K562 (cell line): ENCODE results near the gene CNN3. TPM values are rescaled to one million over a fixed set of nuclear protein-coding genes. Genes with fewer than 3 reads are reported as not detected.

Experiments used
- ATAC-seq: fragments of 200-7000 bp; cut with Tn5 transposase; 3 replicates; pipeline ENCODE4 v1.9.1; 2020; ENCODE audit warnings: moderate library complexity
- BruUV-seq: library from RNA; stranded (reverse); fragments of 400-500 nt; replicated peaks from 2 replicates; lab custom pipeline; 2021; lab: Mats Ljungman, UMichigan
- CTCF ChIA-PET: fragments of 300-600 bp; formaldehyde crosslinking; extraction: SDS; loops from one replicate; lab custom pipeline; 2021; ENCODE audit warnings: low intra/inter-chr PET ratio; lab: Yijun Ruan, JAX
- POLR2A ChIA-PET: fragments of 300-600, 350-650 bp; sonication (Branson Sonifier 250); formaldehyde crosslinking; extraction: SDS; loops from one replicate; lab custom pipeline; 2021; ENCODE audit warnings: antibody characterized with exemption, inconsistent platforms; lab: Yijun Ruan, JAX
- DNase-seq, 4 experiments: peaks; one replicate each; pipeline versions ENCODE4 v3.0.0 to v3.0.0-alpha.2; 2011 to 2018; ENCODE audit warnings: low spot score in 3 of 4, mixed read lengths in 3 of 4; ENCODE audit errors: extremely low read depth in 1 of 4
- FAIRE-seq: peaks from 2 replicates; lab custom pipeline; 2011; peaks lifted over from hg19 to GRCh38; lab: Jason Lieb, UNC
- H2AFZ ChIP-seq: 2 replicates; pipeline ENCODE4 v1.6.0; 2011; ENCODE audit warnings: low read depth, low read length, control low read depth, inconsistent platforms
- H3K27ac ChIP-seq: fragments of 200-600 bp; 3 replicates; pipeline ENCODE4 v1.8.0; 2011; ENCODE audit warnings: low read depth, mild to moderate bottlenecking, control low read depth, inconsistent platforms, low read length, moderate library complexity, mixed read lengths; ENCODE audit errors: extremely low read depth
- H3K27me3 ChIP-seq, 2 experiments: fragments of 300-600 bp in 1 of 2; 2 replicates in 1 of 2; 3 replicates in 1 of 2; pipeline versions ENCODE4 v1.6.0 to v1.8.0; 2011; ENCODE audit warnings: inconsistent platforms in 2 of 2, low read length in 2 of 2, mild to moderate bottlenecking in 1 of 2, mixed read lengths in 1 of 2, moderate library complexity in 1 of 2; ENCODE audit not compliant: control insufficient read depth in 2 of 2, insufficient read depth in 2 of 2
- H3K36me3 ChIP-seq: fragments of 300-600 bp; 3 replicates; pipeline ENCODE4 v1.8.0; 2011; ENCODE audit warnings: mild to moderate bottlenecking, low read length, inconsistent platforms; ENCODE audit not compliant: control insufficient read depth, insufficient read depth
- H3K4me1 ChIP-seq, 2 experiments: fragments of 200-600 bp in 1 of 2; replicated peaks in 1 of 2; 2 replicates in 1 of 2; 3 replicates in 1 of 2; pipeline versions ENCODE4 v1.5.1 to v1.8.0; 2011; ENCODE audit warnings: inconsistent platforms in 2 of 2, low read length in 2 of 2, mild to moderate bottlenecking in 1 of 2, mixed read lengths in 1 of 2, moderate library complexity in 1 of 2; ENCODE audit not compliant: control insufficient read depth in 2 of 2, insufficient read depth in 2 of 2
- H3K4me2 ChIP-seq: 2 replicates; pipeline ENCODE4 v1.6.1; 2011; ENCODE audit warnings: low read length, control low read depth, inconsistent platforms, mixed read lengths; ENCODE audit not compliant: insufficient read depth
- H3K4me3 ChIP-seq: fragments of 200-600 bp; sonication (generic), shearing (Covaris generic); 2 replicates; pipeline ENCODE4 v1.5.1; 2016; ENCODE audit warnings: control low read depth, inconsistent platforms
- H3K79me2 ChIP-seq: fragments of 200-600 bp; 3 replicates; pipeline ENCODE4 v1.8.0; 2011; ENCODE audit warnings: low read length, inconsistent platforms; ENCODE audit not compliant: control insufficient read depth, insufficient read depth
- H3K9ac ChIP-seq, 2 experiments: 2 replicates each; pipeline versions ENCODE4 v1.6.0 to v1.6.1; 2011; ENCODE audit warnings: low read depth in 2 of 2, low read length in 2 of 2, control low read depth in 1 of 2, inconsistent platforms in 1 of 2, mild to moderate bottlenecking in 1 of 2, mixed read lengths in 1 of 2; ENCODE audit not compliant: insufficient read depth in 1 of 2
- H3K9me1 ChIP-seq: one replicate; pipeline ENCODE4 v1.6.0; 2011; ENCODE audit warnings: inconsistent platforms, mild to moderate bottlenecking, low read length, moderate library complexity; ENCODE audit not compliant: control insufficient read depth, insufficient read depth
- H3K9me3 ChIP-seq: replicated peaks from 2 replicates; pipeline ENCODE4 v1.5.1; 2011; ENCODE audit warnings: low read depth, low read length, inconsistent platforms; ENCODE audit not compliant: control insufficient read depth, insufficient read depth
- H4K20me1 ChIP-seq: replicated peaks from 2 replicates; pipeline ENCODE4 v1.6.1; 2011; ENCODE audit warnings: low read length, inconsistent platforms, mixed read lengths; ENCODE audit not compliant: control insufficient read depth, insufficient read depth
- GTF2E2 ChIP-seq: fragments of 200-800 bp; sonication (Bioruptor generic); IDR thresholded peaks from 2 replicates; pipeline ENCODE4 v1.6.1; 2016; ENCODE audit warnings: missing genetic modification characterization, missing compliant biosample characterization
- HOXB6 ChIP-seq: fragments of 250-450 bp; sonication (Bioruptor Pico); IDR thresholded peaks from 2 replicates; pipeline ENCODE4 v1.5.1; 2022; ENCODE audit warnings: mild to moderate bottlenecking, borderline replicate concordance
- MBD2 ChIP-seq: sonication (generic); IDR thresholded peaks from 2 replicates; pipeline ENCODE4 v1.6.1; 2016; ENCODE audit warnings: low read depth, borderline replicate concordance
- MTA2 ChIP-seq: fragments of 450-650 bp; IDR thresholded peaks from 2 replicates; pipeline ENCODE4 v1.6.1; 2016; ENCODE audit warnings: low read depth
- MTA3 ChIP-seq: fragments of 450-650 bp; formaldehyde crosslinking; IDR thresholded peaks from 2 replicates; pipeline ENCODE4 v1.6.1; 2017; ENCODE audit warnings: mild to moderate bottlenecking, borderline replicate concordance
- SLC30A9 ChIP-seq: fragments of 250-450 bp; sonication (Bioruptor Pico); IDR thresholded peaks from 2 replicates; pipeline ENCODE4 v1.8.0; 2022; ENCODE audit warnings: mild to moderate bottlenecking, moderate library complexity
- SRSF1 ChIP-seq: fragments of 200-400 bp; formaldehyde crosslinking; IDR thresholded peaks from 2 replicates; pipeline ENCODE4 v1.6.1; 2017; ENCODE audit warnings: mild to moderate bottlenecking, low read depth, low read length, moderate library complexity
- TEAD1 ChIP-seq, 2 experiments: fragments of 450-650 bp in 1 of 2; sonication (generic) in 1 of 2; formaldehyde crosslinking; IDR thresholded peaks; 2 replicates each; pipeline versions ENCODE4 v1.4.0 to v1.8.0; 2020 to 2022; ENCODE audit warnings: mild to moderate bottlenecking in 2 of 2, missing genetic modification reagents in 1 of 2
- THRAP3 ChIP-seq: fragments of 450-650 bp; IDR thresholded peaks from 2 replicates; pipeline ENCODE4 v1.6.1; 2016; ENCODE audit warnings: mild to moderate bottlenecking, inconsistent platforms, borderline replicate concordance
- YBX1 ChIP-seq: fragments of 450-650 bp; IDR thresholded peaks from 2 replicates; pipeline ENCODE4 v1.7.1; 2016; ENCODE audit warnings: mild to moderate bottlenecking
- ZNF146 ChIP-seq: IDR thresholded peaks from one replicate; pipeline ENCODE4 v1.6.1; 2018; ENCODE audit warnings: missing compliant biosample characterization; ENCODE audit not compliant: unreplicated experiment
- ZNF184 ChIP-seq: sonication (generic); formaldehyde crosslinking; IDR thresholded peaks from 2 replicates; pipeline ENCODE4 v1.5.0; 2020; ENCODE audit warnings: missing genetic modification reagents
- ZNF311 ChIP-seq: fragments of 250-450 bp; sonication (Bioruptor Pico); IDR thresholded peaks from 2 replicates; pipeline ENCODE4 v1.4.0; 2020; ENCODE audit warnings: mild to moderate bottlenecking, moderate library complexity
- ZNF354B ChIP-seq: fragments of 250-450 bp; sonication (Bioruptor Pico); IDR thresholded peaks from 2 replicates; pipeline ENCODE4 v1.4.0; 2020
- ZNF445 ChIP-seq: fragments of 250-450 bp; sonication (Bioruptor Pico); IDR thresholded peaks from 2 replicates; pipeline ENCODE4 v1.4.0; 2020; ENCODE audit warnings: low read depth, mild to moderate bottlenecking, moderate library complexity
- ZNF778 ChIP-seq: fragments of 450-650 bp; formaldehyde crosslinking; IDR thresholded peaks from 2 replicates; pipeline ENCODE4 v1.4.0; 2020; ENCODE audit warnings: mild to moderate bottlenecking, moderate library complexity
- WGBS: fragments of 100-300 bp; shearing (Covaris generic); methylation state at CpG from one replicate; pipeline ENCODE4 v1.1.6; 2016; ENCODE audit warnings: low coverage, mixed read lengths; ENCODE audit not compliant: insufficient coverage; ENCODE audit errors: missing lambda C conversion rate; 5-methylcytosine and 5-hydroxymethylcytosine counted together
- in situ Hi-C: fragments of 300-500 bp; cut with MboI; formaldehyde crosslinking; loops from 4 replicates; pipeline ENCODE4 v1.15.0; 2018; ENCODE audit warnings: inconsistent platforms, mixed read lengths
- intact Hi-C: fragments of 100-400 bp; cut with micrococcal nuclease; formaldehyde crosslinking; loops from 2 replicates; pipeline ENCODE4 v1.14.2; 2022
- polyA plus RNA-seq, 8 experiments: library from polyadenylated mRNA; depleted of rRNA in 4 of 8; stranded (reverse) in 5 of 8; unstranded in 3 of 8; fragments of >200 nt; fragmentation: Nextera tagmentation in 2 of 8; fragmentation: Illumina TruSeq in 1 of 8; extraction: Ambion mirVana in 2 of 8; extraction: Trizol in 1 of 8; gene quantifications; 2 replicates each; pipeline versions ENCODE4 v1.2.1 to v1.2.3, GENCODE V29; 2011 to 2014; ENCODE audit warnings: inconsistent platforms in 1 of 8, missing spikeins in 1 of 8
- total RNA-seq, 7 experiments: library from RNA; depleted of rRNA in 6 of 7; stranded (reverse); fragments of >200 nt in 6 of 7; fragmentation: Illumina TruSeq in 2 of 7; extraction: Trizol in 2 of 7; gene quantifications; 2 replicates each; pipeline versions ENCODE4 v1.2.1 to v1.2.3, GENCODE V29; 2011 to 2021; ENCODE audit warnings: low replicate concordance in 1 of 7
- TF ChIP-seq, protein P1 (sequence below): fragments of 450-650 bp; formaldehyde crosslinking; IDR thresholded peaks from 2 replicates; pipeline ENCODE4 v1.4.0; 2020; ENCODE audit warnings: mild to moderate bottlenecking, moderate library complexity
- TF ChIP-seq, protein P2 (sequence below): sonication (generic); formaldehyde crosslinking; IDR thresholded peaks from 2 replicates; pipeline ENCODE4 v1.4.0; 2020; ENCODE audit warnings: mild to moderate bottlenecking, missing genetic modification reagents
- TF ChIP-seq, protein P3 (sequence below): fragments of 450-650 bp; conservative IDR thresholded peaks from 2 replicates; pipeline ENCODE4 v1.6.1; 2016; ENCODE audit warnings: missing genetic modification characterization, low read depth, mild to moderate bottlenecking, control low read depth, missing compliant biosample characterization

CNN3 gene
- total and polyA plus RNA-seq, 9 of the 15 experiments (the other 6 are each of a cell fraction or from before 2014, with no cell fraction given): 0.06 to 0.62 (median 0.18) TPM; not detected in 4

DNA sequence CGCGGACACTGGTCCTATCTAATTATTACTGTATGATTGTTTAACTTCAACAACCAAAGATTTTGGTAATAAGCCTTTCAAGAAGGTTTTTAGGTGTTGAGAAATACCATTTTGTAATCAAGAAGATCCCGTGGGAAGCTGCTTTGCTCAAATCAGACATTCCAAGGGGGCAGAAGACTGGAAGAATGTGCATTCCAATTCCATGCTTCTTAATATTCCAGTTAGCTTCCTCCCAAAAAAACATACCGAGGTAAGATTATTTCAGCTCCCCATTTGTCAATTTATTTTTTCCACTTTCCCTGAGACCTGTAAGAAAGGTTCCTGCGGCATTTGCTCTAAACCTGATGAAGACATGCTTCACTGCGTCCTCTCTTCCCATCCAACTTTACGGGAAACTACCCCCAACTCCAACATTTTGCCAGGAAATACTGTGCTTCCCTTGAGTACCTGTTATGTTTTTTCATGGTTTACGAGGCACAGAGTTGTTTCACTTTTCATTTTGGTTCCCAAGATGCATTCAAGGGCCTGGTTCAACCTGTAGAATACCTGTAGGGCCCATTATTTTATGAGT lies 4.1 kb downstream of the CNN3 start (continued):
- no peak for TF ChIP-seq THRAP3
- TF ChIP-seq SLC30A9: no peak
- no peak for TF ChIP-seq ZNF354B (CRISPR knock-in tag)

DNA sequence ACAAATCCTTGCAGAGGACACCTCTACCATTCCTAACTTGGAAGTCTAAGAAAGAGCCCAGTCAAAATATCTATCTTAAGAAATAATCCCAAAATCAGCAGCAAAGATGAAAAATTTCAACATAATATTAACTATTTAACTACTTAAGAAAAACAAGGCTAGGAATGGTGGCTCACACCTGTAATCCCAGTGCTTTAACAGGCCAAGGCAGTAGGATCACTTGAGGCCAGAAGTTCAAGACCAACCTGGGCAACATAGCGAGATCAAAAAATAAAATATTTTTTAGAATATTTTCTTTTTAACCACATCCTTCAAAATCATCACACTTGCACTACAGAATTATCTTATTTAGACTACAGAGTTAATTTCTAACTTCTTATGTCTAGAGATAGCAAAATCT lies 4.9 kb downstream of the CNN3 start:
- H3K4me1 ChIP-seq: peaks cover 0 to 9% of the 10 kb centered on the region in 2 experiments; a peak in 2 of 5 replicates
- no peak overlapping the region for H3K4me3 ChIP-seq
- no peaks in the 10 kb centered on the region for H3K9me1 ChIP-seq
- H3K27me3 ChIP-seq: peaks cover 24 to 41% of the 10 kb centered on the region in 2 experiments; a peak in 4 of 5 replicates
- TF ChIP-seq SRSF1: no peak
- no peak for TF ChIP-seq GTF2E2 (tag)
- TF ChIP-seq, protein P1, sequence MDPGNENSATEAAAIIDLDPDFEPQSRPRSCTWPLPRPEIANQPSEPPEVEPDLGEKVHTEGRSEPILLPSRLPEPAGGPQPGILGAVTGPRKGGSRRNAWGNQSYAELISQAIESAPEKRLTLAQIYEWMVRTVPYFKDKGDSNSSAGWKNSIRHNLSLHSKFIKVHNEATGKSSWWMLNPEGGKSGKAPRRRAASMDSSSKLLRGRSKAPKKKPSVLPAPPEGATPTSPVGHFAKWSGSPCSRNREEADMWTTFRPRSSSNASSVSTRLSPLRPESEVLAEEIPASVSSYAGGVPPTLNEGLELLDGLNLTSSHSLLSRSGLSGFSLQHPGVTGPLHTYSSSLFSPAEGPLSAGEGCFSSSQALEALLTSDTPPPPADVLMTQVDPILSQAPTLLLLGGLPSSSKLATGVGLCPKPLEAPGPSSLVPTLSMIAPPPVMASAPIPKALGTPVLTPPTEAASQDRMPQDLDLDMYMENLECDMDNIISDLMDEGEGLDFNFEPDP: no peak
- no peak for TF ChIP-seq ZNF778
- no peak for TF ChIP-seq ZNF311
- TF ChIP-seq YBX1: no peak
- no peak for TF ChIP-seq ZNF146 (CRISPR knock-in tag)
- TF ChIP-seq, protein P2, sequence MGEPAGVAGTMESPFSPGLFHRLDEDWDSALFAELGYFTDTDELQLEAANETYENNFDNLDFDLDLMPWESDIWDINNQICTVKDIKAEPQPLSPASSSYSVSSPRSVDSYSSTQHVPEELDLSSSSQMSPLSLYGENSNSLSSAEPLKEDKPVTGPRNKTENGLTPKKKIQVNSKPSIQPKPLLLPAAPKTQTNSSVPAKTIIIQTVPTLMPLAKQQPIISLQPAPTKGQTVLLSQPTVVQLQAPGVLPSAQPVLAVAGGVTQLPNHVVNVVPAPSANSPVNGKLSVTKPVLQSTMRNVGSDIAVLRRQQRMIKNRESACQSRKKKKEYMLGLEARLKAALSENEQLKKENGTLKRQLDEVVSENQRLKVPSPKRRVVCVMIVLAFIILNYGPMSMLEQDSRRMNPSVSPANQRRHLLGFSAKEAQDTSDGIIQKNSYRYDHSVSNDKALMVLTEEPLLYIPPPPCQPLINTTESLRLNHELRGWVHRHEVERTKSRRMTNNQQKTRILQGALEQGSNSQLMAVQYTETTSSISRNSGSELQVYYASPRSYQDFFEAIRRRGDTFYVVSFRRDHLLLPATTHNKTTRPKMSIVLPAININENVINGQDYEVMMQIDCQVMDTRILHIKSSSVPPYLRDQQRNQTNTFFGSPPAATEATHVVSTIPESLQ: no peak
- TF ChIP-seq HOXB6 (CRISPR knock-in tag): no peak
- TF ChIP-seq MBD2: no peak
- TF ChIP-seq ZNF445 (CRISPR knock-in tag): no peak
- no peak for TF ChIP-seq TEAD1 (CRISPR knock-in tag; IDR thresholded peaks at IDR 0.05)
- TF ChIP-seq, protein P3, sequence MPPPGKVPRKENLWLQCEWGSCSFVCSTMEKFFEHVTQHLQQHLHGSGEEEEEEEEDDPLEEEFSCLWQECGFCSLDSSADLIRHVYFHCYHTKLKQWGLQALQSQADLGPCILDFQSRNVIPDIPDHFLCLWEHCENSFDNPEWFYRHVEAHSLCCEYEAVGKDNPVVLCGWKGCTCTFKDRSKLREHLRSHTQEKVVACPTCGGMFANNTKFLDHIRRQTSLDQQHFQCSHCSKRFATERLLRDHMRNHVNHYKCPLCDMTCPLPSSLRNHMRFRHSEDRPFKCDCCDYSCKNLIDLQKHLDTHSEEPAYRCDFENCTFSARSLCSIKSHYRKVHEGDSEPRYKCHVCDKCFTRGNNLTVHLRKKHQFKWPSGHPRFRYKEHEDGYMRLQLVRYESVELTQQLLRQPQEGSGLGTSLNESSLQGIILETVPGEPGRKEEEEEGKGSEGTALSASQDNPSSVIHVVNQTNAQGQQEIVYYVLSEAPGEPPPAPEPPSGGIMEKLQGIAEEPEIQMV (tag): no peak
- TF ChIP-seq MTA2: no peak
- no peak for TF ChIP-seq MTA3
- TF ChIP-seq ZNF184: no peak
- in situ Hi-C loops: no loop called here
- no peak overlapping the region for H3K27ac ChIP-seq
- DNase-seq (no peak), ATAC-seq (no peak), FAIRE-seq (no peak)
- 0% methylated on average over 1 of the region's 1 CpG for WGBS
- no peaks in the 10 kb centered on the region for H3K9me3 ChIP-seq
- POLR2A ChIA-PET: no interaction called here
- H3K36me3 ChIP-seq: no peaks in the 10 kb centered on the region
- no peaks in the 10 kb centered on the region for H4K20me1 ChIP-seq
- no peaks in the 10 kb centered on the region for H3K79me2 ChIP-seq
- no peak overlapping the region for H3K9ac ChIP-seq
- no peak overlapping the region for H3K4me2 ChIP-seq
- intact Hi-C loops: no loop called here
- CTCF ChIA-PET: no interaction called here
- no peak overlapping the region for H2AFZ ChIP-seq
- BruUV-seq: no TSS peak
